ENCODE results near the gene POU6F2.

The POU6F2 gene

GRCh38 chr7:39265641-39266591, 288.2 kb downstream of the POU6F2 start:
- DNase-seq: no peak

- DNase-seq: no peak
Measured at GRCh38 chr7:39269034-39269433, 291.3 kb downstream of the POU6F2 start.

- no peak for DNase-seq
Measured at GRCh38 chr7:39270018-39270417, 292.3 kb downstream of the POU6F2 start.

- DNase-seq: no peak
Measured at GRCh38 chr7:39271402-39271801, 293.7 kb downstream of the POU6F2 start.

- no peak for DNase-seq
Measured at GRCh38 chr7:39272111-39272510, 294.4 kb downstream of the POU6F2 start.

- no peak for DNase-seq
Measured at GRCh38 chr7:39272691-39273090, 295.0 kb downstream of the POU6F2 start.

- no peak for DNase-seq
Measured at GRCh38 chr7:39280337-39280736, 302.6 kb downstream of the POU6F2 start.

- no peak for DNase-seq
Measured at GRCh38 chr7:39285256-39285655, 307.5 kb downstream of the POU6F2 start.

- DNase-seq: no peak
Measured at GRCh38 chr7:39288303-39288702, 310.6 kb downstream of the POU6F2 start.

- no peak for DNase-seq
Measured at GRCh38 chr7:39291628-39292410, 314.1 kb downstream of the POU6F2 start.

- DNase-seq: no peak
Measured at GRCh38 chr7:39293056-39293823, 315.5 kb downstream of the POU6F2 start.

- no peak for DNase-seq
Measured at GRCh38 chr7:39294022-39294421, 316.3 kb downstream of the POU6F2 start.

GRCh38 chr7:39295796-39296195, 318.1 kb downstream of the POU6F2 start:
- no peak for DNase-seq

- no peak for DNase-seq
Measured at GRCh38 chr7:39299695-39300094, 322.0 kb downstream of the POU6F2 start.

GRCh38 chr7:39300276-39300675, 322.6 kb downstream of the POU6F2 start:
- no peak for DNase-seq

- DNase-seq: no peak
Measured at GRCh38 chr7:39301543-39301942, 323.8 kb downstream of the POU6F2 start.

GRCh38 chr7:39304178-39304577, 326.5 kb downstream of the POU6F2 start:
- DNase-seq: no peak

GRCh38 chr7:39304668-39305405, 327.1 kb downstream of the POU6F2 start:
- no peak for DNase-seq

GRCh38 chr7:39306016-39306570, 328.4 kb downstream of the POU6F2 start:
- DNase-seq: no peak

GRCh38 chr7:39310699-39311098, 333.0 kb downstream of the POU6F2 start:
- no peak for DNase-seq

- DNase-seq: no peak
Measured at GRCh38 chr7:39312254-39312989, 334.7 kb downstream of the POU6F2 start.
